ENCODE measurements around the gene TCP11L2. TPM values are rescaled to one million over a fixed set of nuclear protein-coding genes. Genes with fewer than 3 reads are reported as not detected.

TCP11L2 gene
- total and polyA plus RNA-seq, 2 of the 8 experiments (the other 6 are each of a cell fraction or from before 2014, with no cell fraction given): 2.1 to 7.1 TPM

GRCh38 chr12:106303202-106303820 is 778 bp downstream of the TCP11L2 start:
- CTCF ChIA-PET (ENCODE audit: partially characterized antibody): interaction anchor here (1.0 kb wide), 1 partner anchor 43 kb away, joined by 3 read pairs; no protein-coding TSS in a partner anchor
- H3K27me3 ChIP-seq (replicated peaks in 1 of 4; ENCODE audit: control insufficient read depth in 3 of 4, extremely low read depth in 1 of 4, insufficient read depth in 3 of 4, low read length in 3 of 4): no peaks in the 10 kb centered on the region
- TF ChIP-seq RBBP5 (IDR thresholded peaks at IDR 0.05; ENCODE audit: borderline replicate concordance, low read depth, low read length) (peak; percentile 28; the same call in 1 of the 2 replicates), ASH2L (IDR thresholded peaks at IDR 0.05; ENCODE audit: low read length) (peak; percentile 21), RXRA (IDR thresholded peaks at IDR 0.05; ENCODE audit: insufficient read depth, low read depth, low read length) (no peak), EP300 (IDR thresholded peaks at IDR 0.05; ENCODE audit: borderline replicate concordance in 1 of 2, low read depth in 2 of 2, low read length in 2 of 2) (0 out of 3 replicates have a peak, but pooled peaks of 1 of the 2 experiments have one; percentile 30), TAF1 (IDR thresholded peaks at IDR 0.05; ENCODE audit: low read depth, low read length) (peak; percentile 67), SP2 (IDR thresholded peaks at IDR 0.05; ENCODE audit: low read length) (no peak), SIN3A (conservative IDR thresholded peaks at IDR 0.05 in 1 of 2, IDR thresholded peaks at IDR 0.05 in 1 of 2; ENCODE audit: low read depth in 1 of 2, low read length in 2 of 2) (peak; percentile 69 to 93; a peak in 2 of 4 replicates), CREB1 (IDR thresholded peaks at IDR 0.05) (0 out of 2 replicates have a peak, but pooled peaks have one; percentile 10), TCF12 (IDR thresholded peaks at IDR 0.05; ENCODE audit: low read depth, low read length) (no peak), CTBP2 (IDR thresholded peaks at IDR 0.05; ENCODE audit: borderline replicate concordance, insufficient read depth, insufficient read length, low read length) (no peak), POLR2A (IDR thresholded peaks at IDR 0.05; ENCODE audit: control extremely low read depth in 1 of 2, low read depth in 2 of 2, low read length in 2 of 2) (peak in 1 of 2 experiments; percentile 50; a peak in 2 of 3 replicates)

More at GRCh38 chr12:106303202-106303820, 778 bp downstream of the TCP11L2 start:
- 16% methylated on average over 18 of the region's 28 CpGs; no CpG with 5 or more reads in 1 of the 2 experiments for WGBS, 2 experiments (ENCODE audit: extremely low coverage in 1 of 2, insufficient coverage in 1 of 2, insufficient read length in 1 of 2, insufficient replicate concordance in 2 of 2, low coverage in 1 of 2, low lambda C conversion rate in 2 of 2, missing lambda C conversion rate in 1 of 2)
- peak overlapping the region; percentile 62; the same call in 1 of the 2 replicates for H4K8ac ChIP-seq (ENCODE audit: extremely low read depth, insufficient read depth, low read length)
- no peak overlapping the region for H3K56ac ChIP-seq (replicated peaks; ENCODE audit: insufficient read length, low read depth, low read length)
- H3K18ac ChIP-seq (ENCODE audit: extremely low read depth, low read length): no peak overlapping the region
- H3K23me2 ChIP-seq (ENCODE audit: low read depth, low read length): peaks cover 11% of the 10 kb centered on the region; the same call in 1 of the 2 replicates
- DNase-seq (ENCODE audit: low read depth in 1 of 2, low spot score in 2 of 2) (peak in 1 of 2 experiments; percentile 82), FAIRE-seq (no peak)
- no peak overlapping the region for H2BK20ac ChIP-seq (ENCODE audit: low read length)
- no peak overlapping the region for H3K4ac ChIP-seq (replicated peaks; ENCODE audit: insufficient read length, low read depth, low read length)
- no peak overlapping the region for H2BK15ac ChIP-seq (ENCODE audit: low read length)
- H4K91ac ChIP-seq (replicated peaks; ENCODE audit: insufficient read length, low read length): no peak overlapping the region
- H3K23ac ChIP-seq (ENCODE audit: insufficient read length): no peak overlapping the region
- peak overlapping the region in 3 of 4 experiments; percentile 53 to 99 (median 97); a peak in 5 of 7 replicates for H3K9ac ChIP-seq (replicated peaks in 1 of 4; ENCODE audit: extremely low read depth in 1 of 4, low read depth in 3 of 4, low read length in 3 of 4)
- no peak overlapping the region for H2AK5ac ChIP-seq (ENCODE audit: low read depth, low read length)
- no peak overlapping the region for H4K5ac ChIP-seq (ENCODE audit: insufficient read length, low read depth, low read length)
- H2BK120ac ChIP-seq (replicated peaks; ENCODE audit: low read depth, low read length): no peak overlapping the region
- H3K36me3 ChIP-seq (ENCODE audit: control insufficient read depth in 2 of 4, insufficient read depth in 4 of 4, low read length in 3 of 4): no peaks in the 10 kb centered on the region
- H4K20me1 ChIP-seq (replicated peaks in 1 of 2; ENCODE audit: control insufficient read depth in 1 of 2, insufficient read depth in 2 of 2, low read length in 2 of 2): no peaks in the 10 kb centered on the region
- H3K4me2 ChIP-seq (ENCODE audit: insufficient read depth in 1 of 2, low read depth in 2 of 2, low read length in 2 of 2): peak overlapping the region; percentile 84 to 88
- H2AFZ ChIP-seq (ENCODE audit: low read length): 0 out of 2 replicates have a peak overlapping the region, but pooled peaks have one; percentile 99
- peak overlapping the region; percentile 78 to 92 (median 88) for H3K4me3 ChIP-seq (ENCODE audit: extremely low read depth in 1 of 4, insufficient read depth in 2 of 4, low read depth in 3 of 4, low read length in 4 of 4)
- POLR2A ChIA-PET (ENCODE audit: partially characterized antibody): interaction anchor here (1.0 to 2.4 kb wide), 2 partner anchors 10 to 12 kb away, joined by 3 to 8 read pairs; no protein-coding TSS in a partner anchor
- no peaks in the 10 kb centered on the region for H3K79me2 ChIP-seq (ENCODE audit: control insufficient read depth in 1 of 2, insufficient read depth in 2 of 2, low read length in 2 of 2)
- H2BK5ac ChIP-seq (ENCODE audit: low read depth, low read length): 0 out of 2 replicates have a peak overlapping the region, but pooled peaks have one; percentile 98
- no peaks in the 10 kb centered on the region for H3K9me3 ChIP-seq (ENCODE audit: insufficient read depth in 2 of 2, low read depth in 1 of 2, low read length in 1 of 2)
- H3K27ac ChIP-seq (ENCODE audit: low read depth, low read length): peak overlapping the region; percentile 99
- H3K14ac ChIP-seq (ENCODE audit: insufficient read length): no peak overlapping the region
- no peaks in the 10 kb centered on the region for H3K79me1 ChIP-seq (ENCODE audit: low read depth, low read length)
- peaks cover 6 to 13% (median 9%) of the 10 kb centered on the region in 4 experiments for H3K4me1 ChIP-seq (replicated peaks in 1 of 4; ENCODE audit: control insufficient read depth in 3 of 4, insufficient read depth in 4 of 4, low read length in 3 of 4)
- H2BK12ac ChIP-seq (ENCODE audit: low read depth, low read length): no peak overlapping the region
